ENCODE results near the gene ATXN2. TPM values are rescaled to one million over a fixed set of nuclear protein-coding genes. Genes with fewer than 3 reads are reported as not detected.
"Not testable (repeated sequence)": the region's sequence is repeated elsewhere in the genome, so short reads cannot be mapped to it uniquely, and the experiment has no call there.

The ATXN2 gene
- 51.7 TPM for polyA plus RNA-seq (2013, experiment 1 of 2; ENCODE audit: insufficient read length)
- 46.6 TPM for polyA plus RNA-seq (2013, experiment 2 of 2; ENCODE audit: insufficient read length)

GRCh38 chr12:111598637-111599452 lies at the start of gene ATXN2:
ATXN2 (minus strand) TSS chr12:111599315; CDS start chr12:111599034, 281 bp downstream.
- DNase-seq = peak; percentile 74

GRCh38 chr12:111645433-111645832 lies 46.3 kb upstream of the ATXN2 start:
- DNase-seq = no peak

- DNase-seq = peak; percentile 15
These were observed 44.3 kb upstream of the ATXN2 start for GRCh38 chr12:111643427-111643826.

- no peak for DNase-seq
These were observed 43.7 kb upstream of the ATXN2 start for GRCh38 chr12:111642681-111643426.

GRCh38 chr12:111640506-111640905 lies 41.4 kb upstream of the ATXN2 start:
- no peak for DNase-seq

- no peak for DNase-seq
These were observed 39.4 kb upstream of the ATXN2 start for GRCh38 chr12:111638556-111638955.

- peak; percentile 74 for DNase-seq
These were observed 37.3 kb upstream of the ATXN2 start for GRCh38 chr12:111636209-111636945.

GRCh38 chr12:111635524-111635923 lies 36.4 kb upstream of the ATXN2 start:
- peak; percentile 12 for DNase-seq

- no peak for DNase-seq
These were observed 29.6 kb upstream of the ATXN2 start for GRCh38 chr12:111628505-111629260.

GRCh38 chr12:111626230-111626629 lies 27.1 kb upstream of the ATXN2 start:
- DNase-seq = no peak

- no peak for DNase-seq
These were observed 25.4 kb upstream of the ATXN2 start for GRCh38 chr12:111624540-111624939.

- DNase-seq = not testable (repeated sequence)
These were observed 18.7 kb upstream of the ATXN2 start for GRCh38 chr12:111617841-111618240.

- DNase-seq = no peak
These were observed 17.1 kb upstream of the ATXN2 start for GRCh38 chr12:111616177-111616623.

GRCh38 chr12:111607239-111607638 lies 8.1 kb upstream of the ATXN2 start:
- DNase-seq = no peak

- DNase-seq = no peak
These were observed 7.7 kb upstream of the ATXN2 start for GRCh38 chr12:111606767-111607230.

- DNase-seq = peak; percentile 28
These were observed 7.0 kb upstream of the ATXN2 start for GRCh38 chr12:111605911-111606766.

- DNase-seq = not testable (repeated sequence)
These were observed 3.7 kb upstream of the ATXN2 start for GRCh38 chr12:111602857-111603256.

- DNase-seq = no peak
These were observed 3.2 kb upstream of the ATXN2 start for GRCh38 chr12:111602348-111602747.

GRCh38 chr12:111600986-111601385 lies 1.9 kb upstream of the ATXN2 start:
- DNase-seq = not testable (repeated sequence)

- no peak for DNase-seq
These were observed 1.1 kb upstream of the ATXN2 start for GRCh38 chr12:111600205-111600642.
